HG03565 (cell line): ENCODE measurements around the gene IMPDH2.

Experiments
- ATAC-seq: cut with Tn5 transposase; IDR thresholded peaks from one replicate; pipeline ENCODE4 v1.9.1; 2021; ENCODE audit warnings: mild to moderate bottlenecking, moderate library complexity; ENCODE audit not compliant: unreplicated experiment

IMPDH2 gene

DNA sequence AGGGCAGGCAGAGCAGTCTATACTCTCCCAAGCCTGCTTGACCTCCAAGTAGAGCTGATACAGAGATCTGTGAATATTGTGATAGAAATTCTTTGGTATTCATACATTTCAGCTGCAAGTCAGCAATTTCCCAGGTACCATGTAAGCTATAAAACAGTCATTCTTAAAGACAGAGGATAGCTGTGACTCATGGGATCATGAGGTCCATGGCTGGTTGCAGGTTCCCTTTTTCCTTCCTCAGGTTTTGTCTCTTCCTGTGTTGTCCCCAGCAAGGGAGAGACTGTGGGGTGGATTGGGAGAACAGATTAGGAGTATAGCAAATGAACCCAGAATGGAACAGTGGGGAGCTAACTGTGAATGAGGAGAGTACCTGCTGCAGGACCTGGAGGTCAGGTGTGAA lies 44.5 kb downstream of the IMPDH2 start:
- no peak for ATAC-seq

DNA sequence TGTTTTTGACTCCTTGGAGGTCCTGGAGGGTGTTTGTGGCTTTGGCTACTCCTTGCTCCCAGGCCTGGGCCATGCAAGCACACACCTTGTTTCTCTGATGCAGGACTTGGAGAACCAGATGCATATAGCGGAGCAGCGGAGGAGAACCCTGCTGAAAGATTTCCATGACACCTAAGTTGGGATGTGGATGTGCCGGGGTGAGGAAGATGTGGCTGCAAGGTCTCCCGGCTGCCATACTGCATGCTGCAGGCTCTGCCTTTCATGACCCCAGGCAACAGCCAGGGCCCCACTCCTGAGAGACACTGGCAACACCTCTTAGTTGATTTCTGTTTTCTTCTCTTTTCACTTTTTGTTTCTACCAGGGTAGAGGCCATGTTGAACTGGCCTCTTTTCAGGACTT lies 46.1 kb downstream of the IMPDH2 start:
- ATAC-seq: no peak

DNA sequence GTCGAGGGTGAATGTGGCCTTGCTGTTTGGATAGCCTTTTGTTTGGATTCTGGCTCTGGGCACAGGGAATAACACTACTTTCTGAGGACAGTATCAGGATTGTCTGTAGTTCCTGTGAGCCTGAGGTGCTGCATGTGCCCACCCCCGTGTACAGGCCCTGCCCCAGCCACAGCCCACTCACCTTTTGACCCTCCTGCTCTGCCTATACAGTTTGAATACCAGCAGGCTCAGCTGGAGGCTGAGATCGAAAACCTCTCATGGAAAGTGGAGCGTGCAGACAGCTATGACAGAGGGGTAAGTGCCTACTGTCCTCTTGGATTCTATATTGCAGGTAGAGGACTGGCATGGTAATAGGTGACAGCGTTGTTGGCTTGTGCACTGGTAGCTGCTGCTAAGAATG lies 46.5 kb downstream of the IMPDH2 start:
- no peak for ATAC-seq

DNA sequence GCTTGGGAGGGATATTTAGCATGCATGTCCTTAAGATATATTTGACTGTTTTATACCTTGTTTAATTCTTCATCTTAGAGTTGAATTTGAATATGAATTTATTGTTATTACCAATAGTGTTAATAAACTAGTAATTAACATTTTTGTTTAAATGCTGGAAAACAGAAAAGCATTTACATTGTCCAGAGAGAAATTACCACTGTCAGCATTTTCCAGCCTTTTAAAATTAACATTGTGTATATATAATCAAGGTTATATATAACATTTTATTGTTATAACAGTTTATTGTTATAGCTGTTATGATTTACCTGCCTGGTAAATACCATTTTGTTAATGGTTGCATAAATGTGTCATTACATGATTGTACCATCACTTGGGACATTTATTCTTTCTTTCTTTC lies 47.2 kb downstream of the IMPDH2 start:
- no peak for ATAC-seq

DNA sequence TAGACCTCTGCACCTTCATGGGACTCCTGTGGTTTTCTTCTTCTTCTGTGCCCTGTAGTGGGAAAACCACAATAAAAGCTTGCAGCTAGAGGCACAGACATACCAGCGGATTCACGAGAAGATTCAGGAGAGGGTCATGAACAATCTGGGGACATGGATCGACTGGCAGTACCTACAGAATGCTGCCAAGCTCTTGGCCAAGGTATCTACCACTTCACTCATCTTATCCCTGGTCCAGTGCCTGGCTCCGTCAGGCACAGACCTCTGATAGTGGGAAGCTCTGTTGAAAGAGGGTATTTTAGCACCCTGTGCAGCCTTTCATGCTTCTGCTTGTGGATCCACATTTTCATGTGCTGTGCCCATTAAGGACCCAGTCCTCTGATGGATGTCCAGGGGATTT lies 48.9 kb downstream of the IMPDH2 start:
- ATAC-seq: no peak

DNA sequence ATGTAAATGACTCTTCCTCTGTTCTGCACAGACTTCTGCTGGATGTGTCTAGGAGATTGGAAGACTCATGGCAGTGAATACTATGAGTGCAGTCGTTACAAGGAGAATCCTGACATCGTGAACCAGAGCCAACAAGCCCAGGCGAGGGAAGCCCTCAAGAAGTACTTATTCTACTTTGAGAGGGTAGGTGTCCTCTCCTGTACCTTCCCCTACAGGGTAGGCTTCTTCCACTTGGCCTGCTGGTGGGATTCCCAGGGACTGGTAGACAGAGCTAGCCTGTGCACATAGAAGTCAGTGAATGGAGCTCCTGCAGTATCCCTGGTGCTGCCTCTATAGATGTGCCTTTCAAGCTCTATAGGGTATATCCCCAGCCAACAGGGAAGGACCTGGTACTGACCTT lies 49.7 kb downstream of the IMPDH2 start:
- no peak for ATAC-seq
